ENCODE measurements around the gene RGP1.

Gene RGP1

GRCh38 chr9:35774907-35775635 is 26.0 kb downstream of the RGP1 start:
- DNase-seq: no peak

GRCh38 chr9:35776018-35776417 is 26.9 kb downstream of the RGP1 start:
- DNase-seq: no peak

GRCh38 chr9:35778496-35778895 is 29.4 kb downstream of the RGP1 start:
- DNase-seq: no peak

DNA sequence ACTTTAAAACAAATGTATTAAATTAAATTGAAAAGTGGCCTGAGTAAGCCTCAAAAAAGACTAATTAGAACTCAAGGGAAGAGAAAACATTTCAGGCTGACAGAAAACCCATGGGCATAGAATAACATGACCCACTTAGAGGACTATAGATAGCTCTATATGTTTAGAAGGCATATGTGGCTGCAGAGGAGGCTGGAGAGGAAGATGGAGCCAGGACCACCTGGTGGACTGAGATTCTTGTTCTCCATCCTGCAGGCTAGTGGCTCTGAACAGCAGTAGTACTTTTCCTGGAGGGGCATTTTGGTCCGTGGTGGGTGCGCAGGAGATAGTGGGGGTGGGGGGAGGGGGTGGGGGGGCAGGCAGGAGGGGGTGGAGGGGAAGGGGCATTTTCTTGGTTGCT is 32.0 kb downstream of the RGP1 start:
- no peak for DNase-seq

- no peak for DNase-seq
Observed at GRCh38 chr9:35783418-35783817, 34.3 kb downstream of the RGP1 start.

DNA sequence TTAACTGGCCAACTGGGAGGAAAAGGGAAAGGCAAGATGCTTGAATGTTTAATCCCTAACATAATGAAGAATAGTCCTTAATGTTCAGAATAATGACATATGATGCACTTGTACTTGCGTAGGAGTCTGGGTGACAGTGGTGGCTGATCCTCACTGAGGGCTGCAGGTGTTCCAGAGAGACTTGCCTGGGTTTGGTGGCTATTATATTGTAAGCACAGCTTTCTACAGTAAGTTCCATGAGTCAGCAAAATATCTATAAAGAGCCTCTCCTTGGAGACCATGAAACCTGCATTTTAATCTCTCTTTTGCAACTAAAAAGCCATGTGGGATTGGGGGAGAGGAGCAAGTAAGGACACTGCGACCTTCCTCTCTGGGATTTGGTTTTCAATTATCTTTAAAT is 40.5 kb downstream of the RGP1 start:
- peak; percentile 45 for DNase-seq

GRCh38 chr9:35790025-35790384 is 40.9 kb downstream of the RGP1 start:
- DNase-seq: no peak

- DNase-seq: peak; percentile 79
Observed at GRCh38 chr9:35790385-35791296, 41.6 kb downstream of the RGP1 start.

DNA sequence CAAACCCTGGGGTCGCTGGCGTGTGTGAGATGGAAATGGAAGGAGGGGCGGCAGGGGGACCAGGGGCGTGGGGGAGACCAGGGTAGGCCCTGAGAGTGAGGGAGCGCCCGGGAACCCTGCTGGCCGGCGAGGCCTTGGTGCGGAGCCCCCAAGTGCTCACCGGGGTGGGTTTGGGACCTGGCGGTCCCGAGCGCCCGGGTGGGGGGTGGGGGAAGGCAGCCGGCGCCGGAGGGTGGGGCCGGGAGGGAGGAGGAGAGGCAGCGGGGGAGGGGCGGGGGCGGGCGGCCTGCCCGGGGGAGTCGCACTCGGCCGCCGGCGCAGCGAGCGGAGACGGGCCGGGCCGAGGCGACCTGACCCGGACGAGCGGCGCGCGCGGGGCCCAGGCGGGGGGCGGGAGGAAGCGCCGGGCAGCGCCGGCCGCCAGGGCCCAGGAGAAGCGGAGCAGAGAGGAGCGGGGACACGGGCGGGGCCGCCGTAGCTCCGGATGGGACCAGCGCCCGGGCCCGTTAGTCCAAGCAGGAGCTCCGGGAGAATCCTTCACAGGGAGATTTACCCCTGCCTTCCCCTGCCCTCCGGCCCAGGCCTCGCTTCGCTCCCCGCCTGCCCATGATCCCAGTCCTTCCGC is 42.3 kb downstream of the RGP1 start, which contains the start of gene NPR2:
Gene NPR2 (plus strand): TSS at position 295 of the 625 bp plus-strand sequence. CDS start 818 bp downstream, outside the sequence.
- DNase-seq: no peak

DNA sequence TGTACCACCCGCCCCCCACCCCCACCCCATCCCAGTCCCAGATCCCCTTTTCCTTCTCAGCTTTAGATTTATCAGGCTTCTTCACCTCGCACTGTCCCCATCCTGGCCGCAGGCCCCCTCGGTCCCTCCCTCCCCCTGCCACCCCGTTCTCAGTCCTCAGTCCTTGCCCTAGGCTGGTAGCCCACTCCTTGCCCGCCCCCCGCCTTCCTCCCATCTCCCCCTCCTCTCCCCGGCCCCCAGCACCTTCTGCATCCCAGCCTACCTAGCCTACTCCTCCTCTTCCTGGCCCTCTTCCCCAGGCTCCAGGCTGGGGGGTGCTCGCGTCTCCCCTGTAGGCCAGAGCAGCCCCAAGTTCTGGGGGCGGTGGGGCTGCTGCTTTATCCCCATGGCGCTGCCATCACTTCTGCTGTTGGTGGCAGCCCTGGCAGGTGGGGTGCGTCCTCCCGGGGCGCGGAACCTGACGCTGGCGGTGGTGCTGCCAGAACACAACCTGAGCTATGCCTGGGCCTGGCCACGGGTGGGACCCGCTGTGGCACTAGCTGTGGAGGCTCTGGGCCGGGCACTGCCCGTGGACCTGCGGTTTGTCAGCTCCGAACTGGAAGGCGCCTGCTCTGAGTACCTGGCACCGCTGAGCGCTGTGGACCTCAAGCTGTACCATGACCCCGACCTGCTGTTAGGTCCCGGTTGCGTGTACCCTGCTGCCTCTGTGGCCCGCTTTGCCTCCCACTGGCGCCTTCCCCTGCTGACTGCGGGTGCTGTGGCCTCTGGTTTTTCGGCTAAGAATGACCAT is 43.1 kb downstream of the RGP1 start:
- DNase-seq: no peak

GRCh38 chr9:35792826-35793225 is 43.7 kb downstream of the RGP1 start:
- DNase-seq: no peak

- DNase-seq: no peak
Observed at GRCh38 chr9:35793461-35793860, 44.4 kb downstream of the RGP1 start.

GRCh38 chr9:35795695-35796094 is 46.6 kb downstream of the RGP1 start:
- no peak for DNase-seq

GRCh38 chr9:35797311-35798109 is 48.4 kb downstream of the RGP1 start:
- no peak for DNase-seq

DNA sequence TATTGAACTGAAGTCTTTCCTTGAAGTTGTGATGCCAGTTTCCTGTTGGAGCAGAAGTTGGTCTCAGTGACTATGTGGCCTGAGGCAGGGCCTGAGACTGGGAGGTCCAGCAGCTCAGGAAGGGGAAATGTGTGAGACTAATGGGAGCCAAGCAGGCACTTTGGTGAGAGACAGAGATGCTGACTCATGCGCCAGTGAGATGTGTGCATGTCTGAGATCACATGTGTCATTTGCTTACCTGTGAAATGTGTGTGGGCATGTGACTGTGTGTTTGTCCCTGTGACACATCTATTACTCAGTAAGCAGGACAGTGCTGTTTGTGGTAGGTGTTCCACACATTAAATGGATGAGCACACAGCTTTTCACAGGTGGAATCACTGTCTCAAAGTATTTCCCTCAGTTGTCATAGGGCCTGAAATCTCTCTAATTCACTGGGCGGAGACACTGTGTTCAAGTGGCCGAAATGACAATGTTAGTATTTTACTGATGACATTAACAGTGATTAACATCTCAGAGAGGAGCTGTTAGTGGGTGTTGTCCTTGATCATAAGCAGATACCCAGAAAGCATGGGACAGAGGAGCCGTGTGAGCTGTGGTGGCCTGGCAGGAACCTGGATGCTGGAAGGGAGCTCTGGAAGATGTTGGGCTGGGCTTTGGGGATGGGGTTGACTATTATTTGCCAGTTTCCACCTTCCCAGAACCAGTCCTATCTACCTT is 49.7 kb downstream of the RGP1 start:
- DNase-seq: peak; percentile 25

- no peak for DNase-seq
Observed at GRCh38 chr9:35800530-35800929, 51.4 kb downstream of the RGP1 start.

- DNase-seq: no peak
Observed at GRCh38 chr9:35801328-35802128, 52.4 kb downstream of the RGP1 start.

GRCh38 chr9:35806101-35806500 is 57.0 kb downstream of the RGP1 start:
- DNase-seq: no peak

Data from OCI-M1 (cell line).